Fibroblast of mammary gland (primary cell): ENCODE measurements around the gene NHSL2.

Source experiments
- DNase-seq: peaks from one replicate; pipeline ENCODE4 v3.0.0-alpha.2; 2010; ENCODE audit warnings: low read depth
- H3K4me3 ChIP-seq: 2 replicates; pipeline ENCODE4 v1.5.1; 2011; ENCODE audit warnings: low read depth, mild to moderate bottlenecking, low read length, moderate library complexity; ENCODE audit not compliant: control insufficient read depth
- TF ChIP-seq, protein P1 (sequence below): conservative IDR thresholded peaks from 2 replicates; pipeline ENCODE4 v1.5.1; 2011; ENCODE audit warnings: low read depth, low read length, inconsistent platforms; ENCODE audit not compliant: control insufficient read depth, insufficient read depth

NHSL2 gene

DNA sequence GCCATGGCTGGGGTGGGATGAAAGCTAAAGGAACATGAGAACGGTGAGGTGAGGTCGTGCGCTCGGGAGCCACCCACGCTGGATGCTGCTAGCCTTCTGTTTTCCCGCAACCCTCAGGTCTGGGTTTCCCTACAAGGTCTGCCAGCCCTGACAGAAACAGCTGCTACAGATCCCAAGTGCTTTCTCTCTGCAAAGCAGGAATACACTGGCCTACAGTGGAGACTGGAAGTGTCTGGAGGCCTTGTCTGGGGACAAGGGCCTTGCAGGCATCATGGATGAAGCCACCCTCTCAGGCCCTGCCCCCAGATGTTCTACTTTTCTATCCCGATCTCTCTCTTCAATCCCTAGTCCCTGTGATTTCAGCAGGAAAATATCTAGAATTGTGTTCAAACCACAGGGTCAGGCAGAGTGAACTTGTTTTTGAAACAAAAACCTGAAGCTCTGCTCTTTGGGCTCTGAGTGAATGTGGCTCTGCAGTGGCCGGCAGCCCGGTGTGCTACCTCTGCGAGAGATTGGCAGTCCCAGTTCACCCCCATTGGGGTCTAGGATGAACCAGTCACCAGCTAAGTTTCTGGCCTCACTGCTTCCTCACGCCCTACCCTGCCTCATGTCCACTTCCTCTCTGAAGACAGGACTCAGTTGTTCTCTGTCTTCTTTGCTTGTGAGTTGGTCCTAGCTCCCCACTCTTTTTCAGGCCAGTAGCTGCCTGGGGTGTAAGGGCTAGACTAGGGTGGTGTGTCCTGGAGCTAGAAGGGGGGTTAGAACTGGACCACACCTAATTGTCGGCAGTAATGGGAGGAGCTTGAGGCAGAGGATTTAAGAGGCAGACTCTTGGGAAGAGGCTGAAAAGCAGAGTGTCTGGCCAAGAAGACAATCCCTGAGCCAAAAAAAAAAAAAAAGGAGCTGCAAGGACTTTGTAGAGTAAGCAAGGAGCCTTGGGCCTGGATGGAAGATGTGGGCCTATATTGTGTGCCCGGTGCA is 131.5 kb downstream of the NHSL2 start:
- DNase-seq = peak; percentile 46
- no peak overlapping the region for H3K4me3 ChIP-seq
- TF ChIP-seq, protein P1, sequence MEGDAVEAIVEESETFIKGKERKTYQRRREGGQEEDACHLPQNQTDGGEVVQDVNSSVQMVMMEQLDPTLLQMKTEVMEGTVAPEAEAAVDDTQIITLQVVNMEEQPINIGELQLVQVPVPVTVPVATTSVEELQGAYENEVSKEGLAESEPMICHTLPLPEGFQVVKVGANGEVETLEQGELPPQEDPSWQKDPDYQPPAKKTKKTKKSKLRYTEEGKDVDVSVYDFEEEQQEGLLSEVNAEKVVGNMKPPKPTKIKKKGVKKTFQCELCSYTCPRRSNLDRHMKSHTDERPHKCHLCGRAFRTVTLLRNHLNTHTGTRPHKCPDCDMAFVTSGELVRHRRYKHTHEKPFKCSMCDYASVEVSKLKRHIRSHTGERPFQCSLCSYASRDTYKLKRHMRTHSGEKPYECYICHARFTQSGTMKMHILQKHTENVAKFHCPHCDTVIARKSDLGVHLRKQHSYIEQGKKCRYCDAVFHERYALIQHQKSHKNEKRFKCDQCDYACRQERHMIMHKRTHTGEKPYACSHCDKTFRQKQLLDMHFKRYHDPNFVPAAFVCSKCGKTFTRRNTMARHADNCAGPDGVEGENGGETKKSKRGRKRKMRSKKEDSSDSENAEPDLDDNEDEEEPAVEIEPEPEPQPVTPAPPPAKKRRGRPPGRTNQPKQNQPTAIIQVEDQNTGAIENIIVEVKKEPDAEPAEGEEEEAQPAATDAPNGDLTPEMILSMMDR = no peak

DNA sequence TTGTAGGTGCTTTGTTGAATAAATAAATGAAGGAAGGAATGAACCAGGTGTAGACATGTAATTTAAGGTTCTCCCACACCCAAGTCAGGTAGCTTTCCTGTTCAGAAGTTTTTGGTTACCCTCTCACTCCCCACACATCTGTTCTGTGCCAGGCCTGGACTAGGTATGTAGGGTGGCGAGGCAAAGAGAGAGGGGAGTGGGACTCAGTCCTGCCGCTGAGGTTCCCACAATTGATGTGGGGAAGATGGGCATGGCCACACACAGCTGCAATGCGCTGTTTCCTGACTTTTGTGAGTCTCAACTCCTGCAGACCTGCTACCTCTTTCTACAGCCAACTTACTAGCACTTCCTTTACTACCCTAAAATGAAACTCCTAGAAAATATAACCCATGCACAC is 132.2 kb downstream of the NHSL2 start:
- H3K4me3 ChIP-seq = no peak overlapping the region
- TF ChIP-seq, protein P1 = no peak
- DNase-seq = no peak

DNA sequence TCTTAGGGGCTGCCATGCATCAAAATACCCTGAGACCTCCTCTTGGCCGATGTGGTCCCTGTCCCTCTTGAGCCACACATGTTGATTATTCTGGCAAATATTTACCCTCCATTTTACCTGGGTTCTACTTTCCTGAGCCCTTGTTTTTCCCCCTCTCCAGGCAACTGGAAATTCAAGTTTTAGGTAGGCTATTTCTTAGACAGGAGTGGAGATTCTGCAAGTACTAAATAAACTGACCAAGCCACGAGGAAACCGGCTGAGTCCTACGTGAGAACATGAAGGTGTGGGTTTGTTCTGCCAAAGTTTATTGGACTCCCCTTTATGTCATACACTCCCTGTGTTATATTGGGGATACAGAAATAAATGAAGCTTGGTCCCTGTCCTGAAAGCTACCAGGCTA is 133.0 kb downstream of the NHSL2 start:
- TF ChIP-seq, protein P1 = no peak
- DNase-seq = no peak
- H3K4me3 ChIP-seq = no peak overlapping the region

DNA sequence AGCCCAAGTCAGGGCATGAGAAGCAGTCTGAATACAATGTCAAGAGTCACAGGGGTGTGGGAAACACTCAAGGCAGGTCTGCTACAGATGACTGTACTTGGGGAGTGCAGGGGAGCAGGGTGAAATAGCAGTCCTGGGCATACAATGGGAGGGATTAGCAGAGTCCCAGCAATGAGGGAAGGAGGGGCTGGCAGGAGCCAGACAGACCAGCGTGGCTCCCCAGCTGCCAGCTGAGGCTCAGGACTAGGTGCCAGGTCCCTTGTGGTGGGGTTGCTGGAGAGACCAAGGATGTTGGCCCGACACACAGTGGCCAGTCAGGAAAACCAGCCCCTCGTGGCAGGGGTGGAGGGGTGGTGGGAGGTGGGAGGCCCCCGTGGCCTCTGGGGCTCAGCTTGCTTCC is 134.5 kb downstream of the NHSL2 start:
- no peak overlapping the region for H3K4me3 ChIP-seq
- TF ChIP-seq, protein P1 = no peak
- DNase-seq = no peak

DNA sequence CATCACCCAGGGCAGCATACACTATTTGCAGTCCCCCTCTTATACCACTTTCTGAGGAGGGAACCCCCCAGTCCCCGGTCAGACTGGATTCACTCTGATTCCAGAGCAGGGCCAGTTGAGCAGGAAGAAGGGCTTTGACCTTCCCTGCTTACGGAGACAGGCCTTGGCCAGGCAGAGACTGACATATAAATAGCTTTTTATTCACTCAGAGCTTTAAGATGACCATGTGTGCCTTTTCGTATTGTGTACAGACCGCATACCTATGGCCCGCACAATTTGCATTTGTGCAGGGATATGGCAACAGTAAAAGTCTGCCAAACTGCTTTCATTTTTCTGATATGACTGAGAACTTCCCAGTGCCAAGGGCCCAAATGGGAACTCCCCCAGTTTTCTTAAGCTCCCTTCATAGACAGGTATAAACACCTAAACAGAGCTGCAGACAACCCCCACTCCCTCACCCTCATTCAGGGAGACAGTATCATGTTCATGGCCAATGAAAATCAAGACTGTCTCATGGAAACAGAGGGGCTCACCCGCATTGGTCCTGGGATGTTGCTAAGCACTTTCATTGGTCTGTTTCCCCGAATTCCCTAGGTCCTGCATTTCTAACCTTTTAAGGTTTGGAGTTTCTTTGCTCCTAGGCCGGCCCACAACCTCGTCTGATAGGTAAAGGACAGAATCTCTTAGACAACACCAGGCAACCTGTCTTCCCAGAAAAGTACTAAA is 135.1 kb downstream of the NHSL2 start:
- no peak overlapping the region for H3K4me3 ChIP-seq
- DNase-seq = no peak
- TF ChIP-seq, protein P1 = no peak

DNA sequence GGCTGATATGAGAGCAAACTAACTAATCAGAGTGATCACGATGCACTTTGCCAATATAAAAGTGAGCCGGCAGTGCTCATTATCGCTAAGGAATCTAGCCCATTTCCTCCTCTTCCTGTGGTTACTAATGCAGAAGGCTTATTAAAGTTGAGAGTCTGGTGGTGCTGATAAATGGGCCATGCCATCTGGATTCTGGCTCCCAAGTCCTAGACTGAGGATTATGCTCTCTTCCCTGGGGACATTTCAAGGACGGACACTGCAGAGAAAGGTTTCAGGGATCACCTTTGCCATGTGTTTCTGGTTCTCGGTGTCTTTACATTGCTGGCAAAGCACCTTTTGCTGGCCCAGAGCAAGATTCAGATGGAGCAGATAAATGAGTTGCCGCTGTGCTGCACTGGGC is 135.8 kb downstream of the NHSL2 start:
- H3K4me3 ChIP-seq = no peak overlapping the region
- DNase-seq = no peak
- TF ChIP-seq, protein P1 = no peak
